DOHH2 (cell line): ENCODE results near the gene MBP.

Experiments used
- H3F3A ChIP-seq: fragments of 200-600 bp; sonication (generic), shearing (Covaris generic); 2 replicates; pipeline ENCODE4 v1.6.0; 2016; ENCODE audit warnings: antibody characterized with exemption, mild to moderate bottlenecking; ENCODE audit not compliant: control insufficient read depth, insufficient read depth
- H3K27ac ChIP-seq: fragments of 200-600 bp; sonication (generic); 2 replicates; pipeline ENCODE4 v1.5.1; 2014; ENCODE audit warnings: low read depth, mild to moderate bottlenecking, low read length, moderate library complexity
- H3K27me3 ChIP-seq: fragments of 200-600 bp; sonication (generic); 2 replicates; pipeline ENCODE4 v1.6.1; 2014; ENCODE audit warnings: mild to moderate bottlenecking, low read length, mixed read lengths; ENCODE audit not compliant: control insufficient read depth
- H3K36me3 ChIP-seq: fragments of 200-600 bp; sonication (generic); 2 replicates; pipeline ENCODE4 v1.6.1; 2014; ENCODE audit warnings: mild to moderate bottlenecking, low read length, moderate library complexity, mixed read lengths; ENCODE audit not compliant: control insufficient read depth
- H3K4me1 ChIP-seq: fragments of 200-600 bp; sonication (generic); 2 replicates; pipeline ENCODE4 v1.6.1; 2014; ENCODE audit warnings: mild to moderate bottlenecking, low read length, mixed read lengths; ENCODE audit not compliant: control insufficient read depth
- H3K4me2 ChIP-seq: fragments of 200-600 bp; sonication (generic); 2 replicates; pipeline ENCODE4 v1.6.0; 2014; ENCODE audit warnings: mild to moderate bottlenecking, low read length, moderate library complexity
- H3K4me3 ChIP-seq: fragments of 200-600 bp; sonication (generic); 2 replicates; pipeline ENCODE4 v1.5.1; 2014; ENCODE audit warnings: mild to moderate bottlenecking, low read length, mixed read lengths
- H3K79me2 ChIP-seq: fragments of 200-600 bp; sonication (generic); 2 replicates; pipeline ENCODE4 v1.6.1; 2014; ENCODE audit warnings: mild to moderate bottlenecking, low read length, mixed read lengths; ENCODE audit not compliant: control insufficient read depth
- H3K9me2 ChIP-seq: fragments of 200-600 bp; sonication (generic); replicated peaks from 2 replicates; pipeline ENCODE4 v1.6.1; 2014; ENCODE audit warnings: mild to moderate bottlenecking, low read length, mixed read lengths; ENCODE audit not compliant: control insufficient read depth
- H3K9me3 ChIP-seq: fragments of 200-600 bp; sonication (generic); 2 replicates; pipeline ENCODE4 v1.6.1; 2014; ENCODE audit warnings: antibody characterized with exemption, low read length, mixed read lengths; ENCODE audit not compliant: control insufficient read depth, insufficient read depth
- H4K20me1 ChIP-seq: fragments of 200-600 bp; sonication (generic); 2 replicates; pipeline ENCODE4 v1.6.0; 2014; ENCODE audit warnings: low read depth, mild to moderate bottlenecking, antibody characterized with exemption, low read length, moderate library complexity; ENCODE audit not compliant: control insufficient read depth, insufficient read depth
- CTCF ChIP-seq: fragments of 200-600 bp; sonication (generic); IDR thresholded peaks from one replicate; pipeline ENCODE4 v1.5.1; 2014; ENCODE audit warnings: antibody characterized with exemption, mild to moderate bottlenecking, low read depth, low read length; ENCODE audit not compliant: poor library complexity, severe bottlenecking
- EZH2phosphoT487 ChIP-seq: fragments of 200-600 bp; sonication (generic); IDR thresholded peaks from 2 replicates; pipeline ENCODE4 v1.6.1; 2017; ENCODE audit warnings: borderline replicate concordance, mild to moderate bottlenecking, antibody characterized with exemption, low read length, moderate library complexity, mixed read lengths

The MBP gene

GRCh38 chr18:77143196-77143595 lies 10.6 kb upstream of the MBP start:
- TF ChIP-seq CTCF (no peak), EZH2phosphoT487 (no peak)
- Histone ChIP-seq H3K36me3 (no peaks in the 10 kb centered on the region), H3K79me2 (no peaks in the 10 kb centered on the region), H4K20me1 (no peaks in the 10 kb centered on the region), H3K4me1 (peaks cover 5% of the 10 kb centered on the region; the same call in 1 of the 2 replicates), H3F3A (no peaks in the 10 kb centered on the region), H3K9me3 (peaks cover 27% of the 10 kb centered on the region), H3K9me2 (no peaks in the 10 kb centered on the region), H3K27ac (no peak overlapping the region), H3K4me2 (no peak overlapping the region), H3K4me3 (no peak overlapping the region), H3K27me3 (no peaks in the 10 kb centered on the region)

DNA sequence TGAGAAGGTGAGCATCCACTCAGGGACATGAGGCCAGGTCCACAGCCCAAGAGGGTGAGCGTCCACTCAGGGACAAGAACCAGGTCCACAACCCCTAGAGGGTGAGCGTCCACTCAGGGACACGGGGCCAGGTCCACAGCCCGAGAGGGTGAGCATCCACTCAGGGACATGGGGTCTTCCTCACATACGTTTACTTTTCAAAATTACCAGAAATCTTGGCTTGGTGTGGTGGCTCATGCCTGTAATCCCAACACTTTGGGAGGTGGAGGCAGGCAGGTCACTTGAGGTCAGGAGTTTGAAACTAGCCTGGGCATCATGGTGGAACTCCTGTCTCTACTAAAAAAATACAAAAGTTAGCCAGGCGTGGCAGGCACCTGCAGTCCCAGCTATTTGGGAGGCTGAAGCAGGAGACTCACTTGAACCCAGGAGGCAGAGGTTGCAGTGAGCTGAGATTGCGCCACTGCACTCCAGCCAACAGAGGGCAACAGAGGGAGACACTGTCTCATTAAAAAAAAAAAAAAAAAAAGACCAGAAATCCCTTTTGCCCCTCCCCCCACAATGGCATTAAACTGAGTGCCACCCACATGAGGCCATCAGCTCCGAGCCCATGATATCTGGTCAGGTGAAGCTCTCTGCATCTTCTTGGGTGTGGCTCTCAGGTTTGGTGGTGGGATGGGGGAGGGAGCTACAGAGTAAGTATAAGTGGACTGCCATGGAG lies 9.0 kb upstream of the MBP start:
- Histone ChIP-seq H3K27me3 (no peaks in the 10 kb centered on the region), H4K20me1 (no peaks in the 10 kb centered on the region), H3K9me2 (no peaks in the 10 kb centered on the region), H3F3A (no peaks in the 10 kb centered on the region), H3K36me3 (no peaks in the 10 kb centered on the region), H3K4me2 (no peak overlapping the region), H3K9me3 (peaks cover 27% of the 10 kb centered on the region), H3K4me1 (no peaks in the 10 kb centered on the region), H3K4me3 (no peak overlapping the region), H3K27ac (no peak overlapping the region), H3K79me2 (no peaks in the 10 kb centered on the region)
- peak; percentile 31 for TF ChIP-seq CTCF
- no peak for TF ChIP-seq EZH2phosphoT487

- TF ChIP-seq EZH2phosphoT487, result no peak
- no peak for TF ChIP-seq CTCF
- Histone ChIP-seq H3K79me2 (no peaks in the 10 kb centered on the region), H3K9me3 (peaks cover 27% of the 10 kb centered on the region), H4K20me1 (no peaks in the 10 kb centered on the region), H3K4me2 (no peak overlapping the region), H3K4me3 (no peak overlapping the region), H3K36me3 (no peaks in the 10 kb centered on the region), H3K27ac (no peak overlapping the region), H3K4me1 (no peaks in the 10 kb centered on the region), H3K9me2 (no peaks in the 10 kb centered on the region), H3K27me3 (no peaks in the 10 kb centered on the region), H3F3A (no peaks in the 10 kb centered on the region)
Measured at GRCh38 chr18:77140439-77141109, 8.0 kb upstream of the MBP start.
